DND-41 (cell line): Measurements from ENCODE around the gene WNK2.

Experiments used
- CTCF ChIP-seq: IDR thresholded peaks from 2 replicates; pipeline ENCODE4 v1.5.1; 2012; ENCODE audit warnings: borderline replicate concordance, low read length, moderate library complexity, mild to moderate bottlenecking; ENCODE audit not compliant: poor library complexity, severe bottlenecking; ENCODE audit errors: extremely low read depth
- EZH2 ChIP-seq: IDR thresholded peaks from 3 replicates; pipeline ENCODE4 v1.6.1; 2012; ENCODE audit warnings: borderline replicate concordance, low read depth, mild to moderate bottlenecking, moderate library complexity, low read length, inconsistent platforms; ENCODE audit not compliant: severe bottlenecking

- no peak for TF ChIP-seq CTCF
- TF ChIP-seq EZH2: no peak
Measured at GRCh38 chr9:93222890-93223259, 38.9 kb downstream of the WNK2 start.
